MG63 (cell line): Measurements from ENCODE around the gene RASA2. TPM values are rescaled to one million over a fixed set of nuclear protein-coding genes. Genes with fewer than 3 reads are reported as not detected.

Experiments
- DNase-seq: peaks from one replicate; pipeline ENCODE4 v3.0.0-alpha.2; 2020
- H3K27me3 ChIP-seq: fragments of 250-450 bp; sonication (Bioruptor Pico); 2 replicates; pipeline ENCODE4 v1.5.1; 2020; ENCODE audit warnings: mild to moderate bottlenecking, moderate library complexity
- H3K36me3 ChIP-seq: fragments of 250-450 bp; sonication (Bioruptor Pico); 2 replicates; pipeline ENCODE4 v1.5.1; 2020; ENCODE audit warnings: mild to moderate bottlenecking, moderate library complexity
- H3K4me3 ChIP-seq: fragments of 250-450 bp; sonication (Bioruptor Pico); 2 replicates; pipeline ENCODE4 v1.5.1; 2020; ENCODE audit warnings: mild to moderate bottlenecking, moderate library complexity
- H3K9me3 ChIP-seq: fragments of 250-450 bp; sonication (Bioruptor Pico); 2 replicates; pipeline ENCODE4 v1.5.1; 2020; ENCODE audit warnings: mild to moderate bottlenecking, moderate library complexity
- total RNA-seq: library from RNA; depleted of rRNA; stranded (reverse); fragments of >200 nt; shearing (Covaris generic); gene quantifications from 2 replicates; pipeline ENCODE4 v1.2.3, GENCODE V29; 2014; ENCODE audit warnings: low replicate concordance

The RASA2 gene
- total RNA-seq, 1 experiment from 2014 or later, result 10.0 TPM

- no peak overlapping the region for H3K4me3 ChIP-seq
- peaks cover 24% of the 10 kb centered on the region for H3K36me3 ChIP-seq
- H3K27me3 ChIP-seq, result no peaks in the 10 kb centered on the region
- no peaks in the 10 kb centered on the region for H3K9me3 ChIP-seq
- no peak for DNase-seq
Observed at GRCh38 chr3:141570068-141570467, 83.2 kb downstream of the RASA2 start.

DNA sequence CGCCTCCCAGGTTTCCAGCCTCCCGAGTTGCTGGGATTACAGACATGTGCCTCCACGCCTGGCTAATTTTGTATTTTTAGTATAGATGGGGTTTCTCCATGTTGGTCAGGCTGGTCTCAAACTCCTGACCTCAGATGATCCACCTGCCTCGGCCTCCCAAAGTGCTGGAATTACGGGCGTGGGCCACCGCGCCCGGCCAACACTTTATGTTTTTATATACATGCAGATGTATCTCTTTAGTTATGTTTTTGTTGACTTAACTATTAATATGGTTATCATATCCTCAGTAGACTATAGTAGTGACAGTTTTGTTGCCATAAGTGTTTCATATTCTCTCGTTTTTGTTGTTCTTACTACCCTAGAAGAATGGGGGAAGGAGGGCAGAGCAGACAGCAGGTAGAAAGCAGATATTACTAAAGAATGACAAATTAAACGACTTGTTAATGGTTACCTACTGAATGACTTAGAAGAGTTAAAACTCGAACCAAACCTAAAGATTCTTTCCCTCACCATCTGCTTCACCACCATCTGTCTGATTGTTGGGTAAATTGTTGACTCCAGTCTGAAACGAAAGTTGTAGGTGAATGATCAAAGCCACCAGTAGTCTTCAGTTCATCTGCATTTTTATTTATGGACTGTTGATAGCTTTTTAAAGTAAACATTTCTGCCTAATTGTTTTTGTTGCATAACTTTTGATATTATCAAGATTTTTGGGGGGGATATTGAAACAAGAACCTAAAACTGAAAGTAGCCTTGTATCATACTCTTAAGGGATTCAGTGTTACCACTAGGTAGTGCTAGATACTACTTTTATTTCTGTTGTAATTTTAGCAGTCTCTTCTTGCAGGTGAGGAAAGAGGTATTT, 89.3 kb downstream of the RASA2 start:
- no peak for DNase-seq
- no peak overlapping the region for H3K4me3 ChIP-seq
- peaks cover 49% of the 10 kb centered on the region for H3K36me3 ChIP-seq

DNA sequence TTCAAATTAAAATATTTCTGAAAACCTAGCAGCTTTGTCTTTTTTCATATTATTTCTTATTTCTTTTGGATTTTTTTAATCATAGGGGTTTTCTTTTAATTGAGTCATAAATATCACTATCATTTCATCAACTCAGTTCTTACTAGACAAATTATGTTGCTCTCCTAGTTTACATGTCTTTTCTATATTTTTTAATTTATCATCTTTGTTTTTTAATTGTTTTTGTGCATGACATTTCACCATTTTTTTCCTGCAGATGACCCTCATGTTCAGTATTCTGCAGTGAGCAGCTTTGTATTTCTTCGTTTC, 89.9 kb downstream of the RASA2 start:
- H3K36me3 ChIP-seq, result peaks cover 53% of the 10 kb centered on the region

More for the DNA sequence above, 89.3 kb downstream of the RASA2 start:
- H3K27me3 ChIP-seq, result no peaks in the 10 kb centered on the region
- H3K9me3 ChIP-seq, result no peaks in the 10 kb centered on the region

DNA sequence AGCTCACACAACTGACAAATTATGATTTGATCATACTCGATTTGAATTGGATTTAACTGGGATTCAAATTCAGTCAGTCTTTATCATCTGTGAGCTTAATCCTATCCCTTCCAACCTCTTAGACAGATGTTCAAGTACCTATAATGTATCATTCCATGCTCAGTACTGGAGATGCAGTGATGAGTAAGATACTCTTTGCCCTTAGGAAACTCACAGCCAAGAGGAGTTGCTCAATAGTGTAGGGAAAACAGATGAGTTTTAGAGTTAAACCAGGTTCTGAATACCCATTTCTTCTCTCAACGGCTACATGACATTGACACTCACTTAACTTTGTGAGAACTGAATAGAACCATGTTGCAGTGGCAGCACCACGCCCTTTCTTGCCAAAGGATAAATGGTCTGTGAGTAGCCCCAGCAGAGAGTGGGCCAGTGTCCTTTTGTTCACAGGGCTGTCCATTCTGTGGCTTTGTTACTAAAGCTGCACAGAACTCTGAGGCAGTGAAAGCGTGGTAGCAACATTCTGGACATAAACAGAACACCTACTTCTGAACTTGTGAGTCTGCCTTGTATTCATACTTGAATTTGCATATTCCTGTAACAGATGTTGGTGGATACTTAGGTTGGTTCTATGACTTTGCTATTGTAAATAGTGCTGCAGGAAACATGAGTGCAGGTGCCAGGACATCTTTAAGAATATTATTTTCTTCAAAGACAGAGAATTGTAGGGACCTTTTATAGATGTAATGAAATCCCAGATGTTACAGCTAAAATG, 91.6 kb downstream of the RASA2 start:
- H3K36me3 ChIP-seq, result peaks cover 50% of the 10 kb centered on the region
- DNase-seq, result no peak

More for the DNA sequence above, 89.9 kb downstream of the RASA2 start:
- no peak for DNase-seq
- no peaks in the 10 kb centered on the region for H3K27me3 ChIP-seq
- no peak overlapping the region for H3K4me3 ChIP-seq
- no peaks in the 10 kb centered on the region for H3K9me3 ChIP-seq

GRCh38 chr3:141594357-141594756, 107.5 kb downstream of the RASA2 start:
- H3K9me3 ChIP-seq, result peaks cover 16% of the 10 kb centered on the region
- no peak overlapping the region for H3K4me3 ChIP-seq
- DNase-seq, result no peak
- no peaks in the 10 kb centered on the region for H3K27me3 ChIP-seq
- H3K36me3 ChIP-seq, result peaks cover 68% of the 10 kb centered on the region

More for the DNA sequence above, 91.6 kb downstream of the RASA2 start:
- no peak overlapping the region for H3K4me3 ChIP-seq
- no peaks in the 10 kb centered on the region for H3K9me3 ChIP-seq
- no peaks in the 10 kb centered on the region for H3K27me3 ChIP-seq

DNA sequence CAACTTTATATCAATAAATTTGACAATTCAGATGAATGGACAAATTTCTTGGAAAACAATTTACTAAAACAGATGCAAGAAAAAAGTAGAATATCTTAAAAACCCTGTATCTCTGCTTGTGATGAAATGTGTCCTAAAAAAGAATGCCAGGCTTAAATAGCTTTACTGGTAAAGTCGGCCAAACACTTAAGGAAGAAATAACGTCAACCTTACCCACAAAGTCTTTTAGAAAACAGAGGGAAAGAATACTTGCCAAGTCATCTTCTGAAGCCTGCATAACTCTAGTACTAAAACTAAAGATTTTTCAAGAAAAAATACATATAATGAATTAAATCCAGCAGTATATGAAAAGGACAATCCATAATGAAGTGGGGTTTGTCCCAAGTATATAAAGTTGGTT, 111.1 kb downstream of the RASA2 start:
- Histone ChIP-seq H3K9me3 (peaks cover 19% of the 10 kb centered on the region), H3K27me3 (no peaks in the 10 kb centered on the region), H3K36me3 (peaks cover 49% of the 10 kb centered on the region), H3K4me3 (no peak overlapping the region)
- no peak for DNase-seq

GRCh38 chr3:141600331-141600730, 113.5 kb downstream of the RASA2 start:
- Histone ChIP-seq H3K27me3 (no peaks in the 10 kb centered on the region), H3K4me3 (no peak overlapping the region), H3K36me3 (peaks cover 25% of the 10 kb centered on the region), H3K9me3 (0 out of 2 replicates have a peak, but pooled peaks cover 4% of the 10 kb centered on the region)
- no peak for DNase-seq

GRCh38 chr3:141602706-141603105, 115.9 kb downstream of the RASA2 start:
- H3K4me3 ChIP-seq, result no peak overlapping the region
- no peak for DNase-seq
- 0 out of 2 replicates have a peak, but pooled peaks cover 4% of the 10 kb centered on the region for H3K9me3 ChIP-seq
- H3K36me3 ChIP-seq, result peaks cover 14% of the 10 kb centered on the region
- no peaks in the 10 kb centered on the region for H3K27me3 ChIP-seq

DNA sequence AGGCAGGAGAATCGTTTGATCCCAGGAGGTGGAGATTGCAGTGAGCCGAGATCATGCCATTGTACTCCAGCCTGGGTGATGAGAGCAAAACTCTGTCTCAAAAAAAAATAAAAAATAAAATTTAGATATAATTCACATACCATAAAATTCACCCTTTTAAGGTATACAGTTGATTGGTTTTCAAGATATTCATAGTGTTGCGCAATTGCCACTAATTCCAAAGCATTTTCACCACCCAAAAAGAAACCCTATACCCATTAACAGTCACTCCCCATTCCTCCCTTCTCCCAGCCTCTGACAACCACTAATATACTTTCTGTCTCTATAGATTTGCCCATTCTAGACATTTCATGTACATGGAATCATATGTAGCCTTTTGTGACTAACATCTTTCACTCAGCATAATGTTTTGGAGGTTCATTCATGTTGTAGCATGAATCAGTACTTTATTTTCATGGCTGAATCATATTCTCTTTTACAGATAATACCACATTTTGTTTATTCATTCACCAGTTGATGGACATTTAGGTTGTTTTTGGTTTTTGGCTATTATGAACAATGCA, 116.7 kb downstream of the RASA2 start:
- H3K27me3 ChIP-seq, result no peaks in the 10 kb centered on the region

GRCh38 chr3:141605883-141606282, 119.1 kb downstream of the RASA2 start:
- no peak for DNase-seq
- H3K9me3 ChIP-seq, result 0 out of 2 replicates have a peak, but pooled peaks cover 4% of the 10 kb centered on the region
- H3K27me3 ChIP-seq, result no peaks in the 10 kb centered on the region
- H3K4me3 ChIP-seq, result no peak overlapping the region
- H3K36me3 ChIP-seq, result peaks cover 20% of the 10 kb centered on the region

More for the DNA sequence above, 116.7 kb downstream of the RASA2 start:
- no peak for DNase-seq
- Histone ChIP-seq H3K9me3 (0 out of 2 replicates have a peak, but pooled peaks cover 4% of the 10 kb centered on the region), H3K4me3 (no peak overlapping the region), H3K36me3 (peaks cover 20% of the 10 kb centered on the region)

DNA sequence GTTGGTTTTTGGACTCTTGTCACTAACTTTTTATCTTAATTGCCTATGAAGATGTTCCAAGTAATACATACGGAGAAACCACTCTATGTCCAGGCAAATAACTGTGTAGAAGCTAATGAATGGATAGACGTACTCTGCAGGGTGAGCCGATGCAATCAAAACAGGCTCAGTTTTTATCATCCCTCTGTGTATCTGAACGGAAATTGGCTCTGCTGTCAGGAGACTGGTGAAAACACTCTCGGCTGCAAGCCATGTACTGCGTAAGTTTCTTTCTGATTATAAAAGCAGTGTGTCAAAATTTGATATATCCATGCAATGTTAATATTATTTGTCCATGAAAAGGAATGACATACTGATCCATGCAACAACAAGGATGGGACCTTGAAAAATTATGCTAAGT, 121.6 kb downstream of the RASA2 start:
- Histone ChIP-seq H3K4me3 (no peak overlapping the region), H3K36me3 (peaks cover 29% of the 10 kb centered on the region), H3K27me3 (no peaks in the 10 kb centered on the region), H3K9me3 (no peaks in the 10 kb centered on the region)
- DNase-seq, result no peak

DNA sequence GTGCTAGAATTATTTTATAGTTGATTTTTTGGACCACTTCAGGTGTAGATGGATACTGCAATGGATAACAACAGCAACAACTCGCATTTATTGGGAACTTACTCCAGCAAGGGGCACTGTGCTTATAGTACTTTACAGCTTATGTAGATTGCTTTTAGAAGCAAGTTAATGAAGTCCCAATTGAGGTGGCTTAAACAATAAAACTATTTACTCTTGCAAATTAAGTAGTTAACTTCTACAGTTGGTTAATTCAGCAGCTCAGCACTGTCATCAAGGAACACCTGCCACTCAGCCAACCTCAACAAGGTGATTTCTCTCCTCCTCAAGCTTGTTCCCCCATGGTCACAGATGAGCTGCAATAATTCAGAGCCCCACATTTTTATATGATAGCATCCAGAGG, 124.1 kb downstream of the RASA2 start:
- H3K27me3 ChIP-seq, result no peaks in the 10 kb centered on the region
- H3K4me3 ChIP-seq, result no peak overlapping the region
- H3K36me3 ChIP-seq, result peaks cover 29% of the 10 kb centered on the region
- DNase-seq, result no peak
- H3K9me3 ChIP-seq, result no peaks in the 10 kb centered on the region

DNA sequence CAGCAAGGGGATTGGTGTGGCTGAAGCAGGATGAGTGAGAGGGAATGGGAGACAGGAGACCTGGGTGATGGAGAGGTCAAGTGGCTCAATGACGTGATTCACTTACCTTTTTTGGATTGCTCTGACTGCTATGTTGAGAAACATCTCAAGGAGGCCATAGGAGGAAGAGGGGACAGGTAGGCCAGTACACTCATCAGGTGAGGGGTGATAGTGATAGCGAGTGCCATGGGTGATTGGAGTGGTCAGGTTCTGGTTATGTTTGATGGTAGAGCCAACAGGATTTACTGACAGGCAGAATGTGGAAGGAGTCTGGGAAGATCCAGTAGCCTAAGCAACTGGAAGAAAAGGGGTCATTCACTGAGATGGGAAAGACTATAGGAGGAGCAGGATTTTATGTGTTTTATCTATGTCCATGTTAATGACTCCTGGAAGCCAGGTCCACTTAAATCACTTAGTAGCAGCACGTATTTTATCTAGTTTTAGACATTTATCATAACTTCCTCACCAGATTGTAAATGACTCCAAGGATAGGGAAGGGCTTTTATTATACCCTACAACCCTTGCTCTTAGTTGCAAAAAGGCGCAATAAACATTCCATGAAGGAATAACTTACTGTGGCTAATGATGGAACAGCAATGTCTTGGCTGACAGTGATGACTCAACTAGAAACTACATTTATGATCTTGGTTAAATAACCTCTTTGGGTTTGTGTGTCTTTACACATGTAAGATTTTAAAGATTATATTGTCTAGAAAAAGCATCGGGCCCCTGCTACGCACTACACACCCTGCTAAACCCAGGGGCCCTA, 131.5 kb downstream of the RASA2 start:
- no peak for DNase-seq
- Histone ChIP-seq H3K27me3 (no peaks in the 10 kb centered on the region), H3K36me3 (no peaks in the 10 kb centered on the region; the same call in 1 of the 2 replicates), H3K4me3 (no peak overlapping the region), H3K9me3 (no peaks in the 10 kb centered on the region)

DNA sequence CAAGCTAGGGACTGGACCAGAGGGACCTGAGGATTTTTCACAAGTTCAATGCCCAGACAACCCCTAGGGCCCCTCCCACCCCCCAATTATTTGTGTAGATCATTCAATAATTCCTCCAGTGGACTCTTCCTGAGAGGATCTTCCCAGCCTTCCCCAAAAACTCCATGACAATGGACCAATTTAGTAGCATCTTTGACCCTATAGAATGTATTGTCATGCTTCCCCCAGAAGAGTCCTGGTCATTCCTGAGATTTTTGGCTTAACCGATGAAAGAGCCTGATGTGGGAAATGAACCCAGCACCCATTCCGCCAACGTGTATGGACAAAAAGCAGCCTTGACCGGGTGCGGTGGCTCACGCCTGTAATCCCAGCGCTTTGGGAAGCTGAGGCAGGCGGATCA, 132.1 kb downstream of the RASA2 start:
- DNase-seq, result no peak
- H3K4me3 ChIP-seq, result no peak overlapping the region
- H3K36me3 ChIP-seq, result no peaks in the 10 kb centered on the region; the same call in 1 of the 2 replicates

DNA sequence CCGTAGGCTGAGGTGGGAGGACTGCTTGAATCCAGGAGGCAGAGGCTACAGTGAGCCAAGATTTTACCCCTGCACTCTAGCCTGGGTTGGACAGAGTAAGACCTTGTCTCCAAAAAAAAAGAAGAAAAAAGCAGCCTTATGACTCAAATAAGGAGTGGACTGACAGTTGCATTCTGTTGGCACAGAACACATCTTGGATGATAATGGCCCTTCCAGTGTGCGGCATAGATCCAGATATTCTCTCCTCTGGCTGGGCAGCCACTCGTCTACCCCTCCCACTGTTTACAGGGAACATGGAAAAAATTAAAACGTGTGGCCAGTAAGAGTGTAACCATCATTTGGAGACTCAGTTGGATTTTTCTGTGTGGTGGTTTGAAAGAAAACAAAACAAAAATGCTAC, 132.6 kb downstream of the RASA2 start:
- no peaks in the 10 kb centered on the region for H3K27me3 ChIP-seq
- peak; percentile 27 for DNase-seq
- H3K4me3 ChIP-seq, result no peak overlapping the region
- H3K36me3 ChIP-seq, result no peaks in the 10 kb centered on the region; the same call in 1 of the 2 replicates
- H3K9me3 ChIP-seq, result no peaks in the 10 kb centered on the region

More for the DNA sequence above, 132.1 kb downstream of the RASA2 start:
- Histone ChIP-seq H3K9me3 (no peaks in the 10 kb centered on the region), H3K27me3 (no peaks in the 10 kb centered on the region)

DNA sequence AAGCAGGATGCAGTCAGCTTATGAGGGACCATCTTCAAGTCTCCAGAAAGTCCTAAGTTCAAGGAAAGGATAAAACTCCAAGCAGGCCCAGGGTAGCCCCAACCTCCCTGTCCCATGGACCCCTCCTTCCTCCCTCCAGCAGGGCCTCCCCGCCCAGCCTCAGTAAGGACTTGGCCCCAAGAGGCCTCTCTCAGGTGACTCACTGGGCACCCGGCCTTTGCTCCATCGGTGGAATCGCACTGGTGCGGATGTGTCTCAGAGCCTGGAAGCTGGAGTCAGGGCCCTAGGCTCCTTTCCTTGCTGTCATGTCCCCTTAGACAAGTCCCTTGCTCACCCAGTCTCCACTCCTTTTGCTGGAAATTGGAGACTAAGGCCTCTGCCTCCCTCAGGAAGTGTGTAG, 136.9 kb downstream of the RASA2 start:
- Histone ChIP-seq H3K9me3 (peaks cover 7% of the 10 kb centered on the region), H3K36me3 (no peaks in the 10 kb centered on the region), H3K27me3 (no peaks in the 10 kb centered on the region), H3K4me3 (no peak overlapping the region)
- DNase-seq, result peak; percentile 18
